ENCODE data around the gene CIAO2A.

GRCh38 chr15:64089543-64090280 is 3.9 kb downstream of the CIAO2A start:
- TF ChIP-seq CTCF (IDR thresholded peaks at IDR 0.05) (no peak), POLR2A (IDR thresholded peaks at IDR 0.05) (no peak)
